Naive B cell (primary cell): ENCODE data around the gene CARMIL3. TPM values are rescaled to one million over a fixed set of nuclear protein-coding genes. Genes with fewer than 3 reads are reported as not detected.
A peak's percentile ranks its signal among the peaks of the same experiment; 100 is the strongest.
"Not testable (repeated sequence)": the region's sequence is repeated elsewhere in the genome, so short reads cannot be mapped to it uniquely, and the experiment has no call there.

Experiments used
- ATAC-seq, 2 donors: fragments of 150-1000 bp; cut with Tn5 transposase; 2 replicates each; pipeline ENCODE4 v1.10.0; 2021; ENCODE audit warnings: low read depth in 2 of 2, mild to moderate bottlenecking in 2 of 2, moderate library complexity in 2 of 2
- DNase-seq: peaks from one replicate; pipeline ENCODE4 v3.0.0; 2022
- H3K27ac Mint-ChIP-seq, 6 donors: one replicate each; pipeline ENCODE4 v1.8.0; 2020 to 2022; ENCODE audit warnings: mild to moderate bottlenecking in 6 of 6, mixed read lengths in 6 of 6, moderate library complexity in 5 of 6, inconsistent platforms in 2 of 6
- H3K27me3 Mint-ChIP-seq, 3 donors: one replicate each; pipeline ENCODE4 v1.8.0; 2021 to 2022; ENCODE audit warnings: mixed read lengths in 3 of 3, mild to moderate bottlenecking in 1 of 3
- H3K36me3 Mint-ChIP-seq, 2 donors: one replicate each; pipeline ENCODE4 v1.8.0; 2020 to 2022; ENCODE audit warnings: mixed read lengths in 2 of 2, inconsistent platforms in 1 of 2, mild to moderate bottlenecking in 1 of 2
- H3K4me1 Mint-ChIP-seq, 3 donors: one replicate each; pipeline ENCODE4 v1.8.0; 2020 to 2022; ENCODE audit warnings: mixed read lengths in 3 of 3, inconsistent platforms in 1 of 3, mild to moderate bottlenecking in 1 of 3, moderate library complexity in 1 of 3
- H3K4me3 Mint-ChIP-seq, 8 donors: one replicate each; pipeline ENCODE4 v1.8.0; 2020 to 2022; ENCODE audit warnings: mild to moderate bottlenecking in 8 of 8, mixed read lengths in 8 of 8, moderate library complexity in 8 of 8, inconsistent platforms in 2 of 8
- H3K9me3 Mint-ChIP-seq, 7 donors: one replicate each; pipeline ENCODE4 v1.8.0; 2020 to 2022; ENCODE audit warnings: mixed read lengths in 7 of 7, mild to moderate bottlenecking in 5 of 7, inconsistent platforms in 2 of 7, moderate library complexity in 1 of 7
- polyA plus RNA-seq, 6 donors: library from polyadenylated mRNA; unstranded; fragments of 300-500 nt; fragmentation: Illumina TruSeq; gene quantifications; one replicate each; pipeline ENCODE4 v1.2.3, GENCODE V29; 2021; ENCODE audit warnings: low read depth in 6 of 6

CARMIL3 gene
- polyA plus RNA-seq, 6 donors from 2014 or later = 0.10 to 0.11 TPM; not detected in 4

GRCh38 chr14:24100982-24101494, 49.2 kb downstream of the CARMIL3 start:
- Mint-ChIP-seq H3K27me3 (no peaks in the 10 kb centered on the region), H3K4me3 (peak overlapping the region in 1 of 8 donors; percentile 29), H3K27ac (peak overlapping the region in 1 of 6 donors; percentile 47), H3K9me3 (peaks cover 0 to 2% (median 0%) of the 10 kb centered on the region in 7 donors), H3K4me1 (peaks cover 10 to 15% (median 14%) of the 10 kb centered on the region in 3 donors), H3K36me3 (peaks cover 14 to 31% of the 10 kb centered on the region in 2 donors)
- ATAC-seq (no peak), DNase-seq (no peak)

- H3K27me3 Mint-ChIP-seq = no peaks in the 10 kb centered on the region
- H3K9me3 Mint-ChIP-seq = peaks cover 0 to 2% (median 0%) of the 10 kb centered on the region in 7 donors
- H3K4me1 Mint-ChIP-seq = peaks cover 4 to 6% (median 6%) of the 10 kb centered on the region in 3 donors
- H3K36me3 Mint-ChIP-seq = peaks cover 14 to 31% of the 10 kb centered on the region in 2 donors
- DNase-seq (no peak), ATAC-seq (no peak)
- H3K4me3 Mint-ChIP-seq = no peak overlapping the region
- peak overlapping the region in 2 of 6 donors; percentile 7 to 78 for H3K27ac Mint-ChIP-seq
Measured at GRCh38 chr14:24102357-24103048, 50.7 kb downstream of the CARMIL3 start.

GRCh38 chr14:24103451-24103850, 51.6 kb downstream of the CARMIL3 start:
- Mint-ChIP-seq H3K4me1 (peaks cover 4 to 9% (median 8%) of the 10 kb centered on the region in 3 donors), H3K4me3 (no peak overlapping the region), H3K27me3 (no peaks in the 10 kb centered on the region), H3K36me3 (peaks cover 14 to 31% of the 10 kb centered on the region in 2 donors), H3K9me3 (peaks cover 0 to 2% (median 0%) of the 10 kb centered on the region in 7 donors), H3K27ac (peak overlapping the region in 2 of 6 donors; percentile 33 to 47)
- no peak for ATAC-seq
- DNase-seq = no peak

GRCh38 chr14:24105609-24106239, 53.9 kb downstream of the CARMIL3 start:
- H3K4me3 Mint-ChIP-seq, ATAC-seq: not testable (repeated sequence)
- H3K36me3 Mint-ChIP-seq = peaks cover 14 to 23% of the 10 kb centered on the region in 2 donors

GRCh38 chr14:24106672-24107271, 55.0 kb downstream of the CARMIL3 start:
- peaks cover 14 to 23% of the 10 kb centered on the region in 2 donors for H3K36me3 Mint-ChIP-seq
- no peak for DNase-seq
- ATAC-seq = no peak
- no peak overlapping the region for H3K27ac Mint-ChIP-seq
- H3K4me3 Mint-ChIP-seq = no peak overlapping the region
- peaks cover 0 to 2% (median 0%) of the 10 kb centered on the region in 7 donors for H3K9me3 Mint-ChIP-seq
- no peaks in the 10 kb centered on the region for H3K27me3 Mint-ChIP-seq
- peaks cover 10 to 14% (median 10%) of the 10 kb centered on the region in 3 donors for H3K4me1 Mint-ChIP-seq

More at GRCh38 chr14:24105609-24106239, 53.9 kb downstream of the CARMIL3 start:
- not testable (repeated sequence) for H3K9me3 Mint-ChIP-seq, DNase-seq, H3K27me3 Mint-ChIP-seq
- Mint-ChIP-seq H3K4me1 (peaks cover 10 to 14% (median 10%) of the 10 kb centered on the region in 3 donors), H3K27ac (peak overlapping the region in 2 of 6 donors; percentile 12 to 78)

- DNase-seq = no peak
- Mint-ChIP-seq H3K9me3 (peaks cover 0 to 2% (median 0%) of the 10 kb centered on the region in 7 donors), H3K27ac (peak overlapping the region; percentile 81 to 94 (median 92)), H3K4me3 (peak overlapping the region in 3 of 8 donors; percentile 56 to 72 (median 57)), H3K4me1 (peaks cover 7 to 18% (median 10%) of the 10 kb centered on the region in 3 donors), H3K36me3 (peaks cover 14% of the 10 kb centered on the region in 2 donors), H3K27me3 (no peaks in the 10 kb centered on the region)
- no peak for ATAC-seq
Measured at GRCh38 chr14:24108336-24108874, 56.6 kb downstream of the CARMIL3 start.

- H3K27ac Mint-ChIP-seq = no peak overlapping the region
Measured at GRCh38 chr14:24110060-24110459, 58.3 kb downstream of the CARMIL3 start.

GRCh38 chr14:24110523-24110922, 58.7 kb downstream of the CARMIL3 start:
- Mint-ChIP-seq H3K27ac (no peak overlapping the region), H3K27me3 (no peaks in the 10 kb centered on the region)

More at GRCh38 chr14:24110060-24110459, 58.3 kb downstream of the CARMIL3 start:
- DNase-seq (no peak), ATAC-seq (no peak)
- Mint-ChIP-seq H3K36me3 (peaks cover 0 to 2% of the 10 kb centered on the region in 2 donors), H3K27me3 (no peaks in the 10 kb centered on the region), H3K4me1 (peaks cover 8 to 20% (median 13%) of the 10 kb centered on the region in 3 donors), H3K4me3 (no peak overlapping the region), H3K9me3 (no peaks in the 10 kb centered on the region)

GRCh38 chr14:24113379-24113800, 61.6 kb downstream of the CARMIL3 start:
- H3K27ac Mint-ChIP-seq = peak overlapping the region; percentile 99 to 100 (median 100)
- ATAC-seq = no peak
- no peak for DNase-seq

More at GRCh38 chr14:24110523-24110922, 58.7 kb downstream of the CARMIL3 start:
- no peaks in the 10 kb centered on the region for H3K9me3 Mint-ChIP-seq
- no peaks in the 10 kb centered on the region for H3K36me3 Mint-ChIP-seq
- DNase-seq (no peak), ATAC-seq (no peak)
- peaks cover 13 to 24% (median 17%) of the 10 kb centered on the region in 3 donors for H3K4me1 Mint-ChIP-seq
- peak overlapping the region in 1 of 8 donors; percentile 46 for H3K4me3 Mint-ChIP-seq

GRCh38 chr14:24113801-24114531, 62.2 kb downstream of the CARMIL3 start:
- Mint-ChIP-seq H3K4me3 (peak overlapping the region; percentile 97 to 99 (median 98)), H3K27ac (peak overlapping the region; percentile 99 to 100 (median 100)), H3K9me3 (no peaks in the 10 kb centered on the region), H3K36me3 (peaks cover 9 to 10% of the 10 kb centered on the region in 2 donors), H3K27me3 (no peaks in the 10 kb centered on the region), H3K4me1 (peaks cover 25 to 38% (median 33%) of the 10 kb centered on the region in 3 donors)
- ATAC-seq (peak; percentile 12 to 14), DNase-seq (no peak)

More at GRCh38 chr14:24113379-24113800, 61.6 kb downstream of the CARMIL3 start:
- peaks cover 27 to 40% (median 39%) of the 10 kb centered on the region in 3 donors for H3K4me1 Mint-ChIP-seq
- no peaks in the 10 kb centered on the region for H3K27me3 Mint-ChIP-seq
- peaks cover 3 to 6% of the 10 kb centered on the region in 2 donors for H3K36me3 Mint-ChIP-seq
- H3K4me3 Mint-ChIP-seq = peak overlapping the region; percentile 97 to 99 (median 98)
- H3K9me3 Mint-ChIP-seq = no peaks in the 10 kb centered on the region

- peak within 1 kb of the TSS; percentile 97 to 99 (median 98) for H3K4me3 Mint-ChIP-seq
- ATAC-seq (peak; percentile 81 to 82), DNase-seq (peak; percentile 100)
- H3K4me1 Mint-ChIP-seq = peaks cover 25 to 33% (median 31%) of the 10 kb centered on the region in 3 donors
- peak within 1 kb of the TSS; percentile 99 to 100 (median 100) for H3K27ac Mint-ChIP-seq
- H3K27me3 Mint-ChIP-seq = no peaks in the 10 kb centered on the region
- H3K9me3 Mint-ChIP-seq = no peaks in the 10 kb centered on the region
- peaks cover 11 to 17% of the 10 kb centered on the region in 2 donors for H3K36me3 Mint-ChIP-seq
Measured at GRCh38 chr14:24114532-24115421, 63.0 kb downstream of the CARMIL3 start, which contains the start of the genes DCAF11 and NRL. Gene DCAF11 (plus strand): TSS chr14:24114777. CDS start chr14:24115595, 818 bp downstream. Gene NRL (minus strand): TSS chr14:24114949. CDS start chr14:24082848, 32,101 bp downstream.
